AG09319 (cell line): ENCODE results near the gene BCOR.

Experiments
- DNase-seq: peaks from one replicate; pipeline ENCODE4 v3.0.0-alpha.2; 2010; ENCODE audit warnings: low read depth; ENCODE audit errors: extremely low read depth
- CTCF ChIP-seq: IDR thresholded peaks from 2 replicates; pipeline ENCODE4 v1.5.1; 2011; ENCODE audit warnings: low read depth, mild to moderate bottlenecking, inconsistent platforms, low read length, moderate library complexity

BCOR gene

GRCh38 chrX:40064055-40064597 is 33.6 kb downstream of the BCOR start:
- TF ChIP-seq CTCF: no peak

GRCh38 chrX:40063555-40063954 is 34.2 kb downstream of the BCOR start:
- TF ChIP-seq CTCF: no peak
- no peak for DNase-seq

More at GRCh38 chrX:40064055-40064597, 33.6 kb downstream of the BCOR start:
- DNase-seq: no peak

GRCh38 chrX:40062525-40063155 is 35.1 kb downstream of the BCOR start:
- no peak for DNase-seq
- no peak for TF ChIP-seq CTCF

- no peak for TF ChIP-seq CTCF
Observed at GRCh38 chrX:40061871-40062524, 35.8 kb downstream of the BCOR start.

GRCh38 chrX:40061005-40061404 is 36.8 kb downstream of the BCOR start:
- no peak for TF ChIP-seq CTCF
- no peak for DNase-seq

More at GRCh38 chrX:40061871-40062524, 35.8 kb downstream of the BCOR start:
- DNase-seq: no peak

- DNase-seq: no peak
- TF ChIP-seq CTCF: no peak
Observed at GRCh38 chrX:40060356-40060845, 37.4 kb downstream of the BCOR start.

- no peak for TF ChIP-seq CTCF
- no peak for DNase-seq
Observed at GRCh38 chrX:40058719-40059118, 39.0 kb downstream of the BCOR start.
